Naive thymus-derived CD4-positive, alpha-beta T cell (primary cell): ENCODE results near the gene CNKSR1. TPM values are rescaled to one million over a fixed set of nuclear protein-coding genes. Genes with fewer than 3 reads are reported as not detected.
A peak's percentile ranks its signal among the peaks of the same experiment; 100 is the strongest.

Source experiments
- ATAC-seq: fragments of 150-1000 bp; cut with Tn5 transposase; 2 replicates; pipeline ENCODE4 v1.10.0; 2021; ENCODE audit warnings: mild to moderate bottlenecking, moderate library complexity
- CTCF ChIA-PET: fragments of 350-600 bp; sonication (Branson Sonifier 250); formaldehyde crosslinking; loops from one replicate; lab custom pipeline; 2021; ENCODE audit warnings: antibody characterized with exemption; lab: Charles Lee
- POLR2A ChIA-PET: fragments of 350-600 bp; sonication (Branson Sonifier 250); formaldehyde crosslinking; loops from one replicate; lab custom pipeline; 2021; ENCODE audit warnings: antibody characterized with exemption, inconsistent platforms; lab: Charles Lee
- DNase-seq, 9 donors: peaks; one replicate each; pipeline versions ENCODE4 v3.0.0 to v3.0.0-alpha.2; 2020 to 2022; ENCODE audit warnings: mixed read lengths in 1 of 9
- H3K27ac ChIP-seq: one replicate; pipeline ENCODE4 v1.7.0; 2013; ENCODE audit warnings: mild to moderate bottlenecking, low read depth, low read length, moderate library complexity
- H3K27me3 ChIP-seq, 2 donors: one replicate each; pipeline ENCODE4 v1.7.0; 2013; ENCODE audit warnings: low read length in 2 of 2, mild to moderate bottlenecking in 2 of 2, moderate library complexity in 2 of 2; ENCODE audit not compliant: control insufficient read depth in 2 of 2, insufficient read depth in 2 of 2
- H3K36me3 ChIP-seq, 3 experiments: 1 replicate in 2 of 3; 2 replicates in 1 of 3; pipeline ENCODE4 v1.7.0; 2013; ENCODE audit warnings: low read length in 3 of 3, mild to moderate bottlenecking in 3 of 3, moderate library complexity in 1 of 3; ENCODE audit not compliant: insufficient read depth in 3 of 3, control insufficient read depth in 2 of 3
- H3K4me1 ChIP-seq, 2 donors: one replicate each; pipeline ENCODE4 v1.7.0; 2013; ENCODE audit warnings: low read length in 2 of 2, mild to moderate bottlenecking in 2 of 2, moderate library complexity in 1 of 2; ENCODE audit not compliant: control insufficient read depth in 2 of 2, insufficient read depth in 2 of 2
- H3K4me3 ChIP-seq: 2 replicates; pipeline ENCODE4 v1.7.0; 2013; ENCODE audit warnings: mild to moderate bottlenecking, low read length
- H3K9me3 ChIP-seq, 3 experiments: 1 replicate in 2 of 3; 2 replicates in 1 of 3; pipeline ENCODE4 v1.7.0; 2013; ENCODE audit warnings: low read length in 3 of 3; ENCODE audit not compliant: control insufficient read depth in 2 of 3
- H3K27ac Mint-ChIP-seq, 9 donors: one replicate each; pipeline ENCODE4 v1.8.0; 2020 to 2022; ENCODE audit warnings: mixed read lengths in 9 of 9, mild to moderate bottlenecking in 8 of 9, moderate library complexity in 5 of 9, inconsistent platforms in 2 of 9
- H3K27me3 Mint-ChIP-seq, 5 donors: one replicate each; pipeline ENCODE4 v1.8.0; 2021 to 2022; ENCODE audit warnings: mixed read lengths in 5 of 5, mild to moderate bottlenecking in 1 of 5
- H3K36me3 Mint-ChIP-seq, 5 donors: one replicate each; pipeline ENCODE4 v1.8.0; 2020 to 2022; ENCODE audit warnings: mixed read lengths in 5 of 5, mild to moderate bottlenecking in 3 of 5, inconsistent platforms in 1 of 5
- H3K4me1 Mint-ChIP-seq, 7 donors: one replicate each; pipeline ENCODE4 v1.8.0; 2020 to 2022; ENCODE audit warnings: mixed read lengths in 7 of 7, mild to moderate bottlenecking in 3 of 7, inconsistent platforms in 1 of 7
- H3K4me3 Mint-ChIP-seq, 10 donors: one replicate each; pipeline ENCODE4 v1.8.0; 2020 to 2022; ENCODE audit warnings: mild to moderate bottlenecking in 10 of 10, mixed read lengths in 10 of 10, moderate library complexity in 6 of 10, inconsistent platforms in 2 of 10
- H3K9me3 Mint-ChIP-seq, 11 donors: one replicate each; pipeline ENCODE4 v1.8.0; 2020 to 2022; ENCODE audit warnings: mixed read lengths in 11 of 11, mild to moderate bottlenecking in 4 of 11, inconsistent platforms in 1 of 11, moderate library complexity in 1 of 11
- intact Hi-C, 2 donors: fragments of 100-400 bp; cut with micrococcal nuclease; formaldehyde crosslinking; loops; one replicate each; pipeline ENCODE4 v1.15.1; 2023
- polyA plus RNA-seq, 2 donors: library from polyadenylated mRNA; unstranded; fragments of 300-500 nt; fragmentation: Illumina TruSeq; gene quantifications; one replicate each; pipeline ENCODE4 v1.2.3, GENCODE V29; 2021
- total RNA-seq, 6 experiments: library from RNA in 5 of 6; stranded (reverse) in 5 of 6; gene quantifications; 1 replicate in 5 of 6; 2 replicates in 1 of 6; pipeline ENCODE4 v1.2.3 and lab custom pipeline; 2021 to 2026

The CNKSR1 gene
- total and polyA plus RNA-seq, 7 experiments from 2014 or later = 0.63 to 7.5 (median 4.5) TPM

GRCh38 chr1:26163684-26164035, 13.6 kb upstream of the CNKSR1 start:
- no peak overlapping the region for H3K27ac Mint-ChIP-seq
- no peak overlapping the region for H3K27ac ChIP-seq
- no peaks in the 10 kb centered on the region for H3K36me3 Mint-ChIP-seq
- peaks cover 0 to 33% (median 9%) of the 10 kb centered on the region in 7 donors for H3K4me1 Mint-ChIP-seq
- CTCF ChIA-PET = interaction anchor here (0.7 to 1.4 kb wide), 7 partner anchors 25 to 127 kb away, joined by 3 to 5 read pairs (median 4); no protein-coding TSS in a partner anchor
- H3K4me1 ChIP-seq = no peaks in the 10 kb centered on the region
- no peak for ATAC-seq
- H3K9me3 Mint-ChIP-seq = peaks cover 0 to 3% (median 0%) of the 10 kb centered on the region in 11 donors
- H3K27me3 Mint-ChIP-seq = peaks cover 6 to 58% (median 15%) of the 10 kb centered on the region in 5 donors
- H3K36me3 ChIP-seq = no peaks in the 10 kb centered on the region
- H3K4me3 ChIP-seq = peak overlapping the region; percentile 53
- H3K4me3 Mint-ChIP-seq = peak overlapping the region in 9 of 10 donors; percentile 32 to 74 (median 56)
- POLR2A ChIA-PET = interaction anchor here (1.1 kb wide), 1 partner anchor 127 kb away, joined by 3 read pairs; no protein-coding TSS in a partner anchor
- intact Hi-C loops = loop anchor here in 1 of 2 donors (1.0 to 2.0 kb wide), 2 partner anchors 19 to 58 kb away; no protein-coding TSS in a partner anchor
- H3K27me3 ChIP-seq = peaks cover 0 to 11% of the 10 kb centered on the region in 2 donors
- no peaks in the 10 kb centered on the region for H3K9me3 ChIP-seq
- DNase-seq = no peak

GRCh38 chr1:26164036-26164860, 13.0 kb upstream of the CNKSR1 start:
- Histone ChIP-seq H3K4me1 (peaks cover 0 to 1% of the 10 kb centered on the region in 2 donors), H3K27ac (no peak overlapping the region), H3K36me3 (no peaks in the 10 kb centered on the region), H3K4me3 (peak overlapping the region; percentile 53), H3K9me3 (no peaks in the 10 kb centered on the region), H3K27me3 (peaks cover 0 to 11% of the 10 kb centered on the region in 2 donors)
- Mint-ChIP-seq H3K36me3 (no peaks in the 10 kb centered on the region), H3K9me3 (peaks cover 0 to 3% (median 0%) of the 10 kb centered on the region in 11 donors), H3K4me3 (peak overlapping the region; percentile 2 to 77 (median 62)), H3K4me1 (peaks cover 0 to 35% (median 12%) of the 10 kb centered on the region in 7 donors), H3K27me3 (peaks cover 6 to 57% (median 15%) of the 10 kb centered on the region in 5 donors), H3K27ac (no peak overlapping the region)
- CTCF ChIA-PET = interaction anchor here (0.7 to 1.4 kb wide), 8 partner anchors 9 to 684 kb away, joined by 3 to 5 read pairs (median 3); no protein-coding TSS in a partner anchor
- DNase-seq (peak; percentile 30 to 75 (median 56)), ATAC-seq (peak; percentile 77)
- POLR2A ChIA-PET = interaction anchor here (1.1 kb wide), 1 partner anchor 128 kb away, joined by 3 read pairs; no protein-coding TSS in a partner anchor
- intact Hi-C loops = loop anchor here in 1 of 2 donors (1.0 to 2.0 kb wide), 2 partner anchors 19 to 59 kb away; no protein-coding TSS in a partner anchor

- Mint-ChIP-seq H3K36me3 (no peaks in the 10 kb centered on the region), H3K9me3 (peaks cover 0 to 3% (median 0%) of the 10 kb centered on the region in 11 donors), H3K4me1 (peaks cover 0 to 37% (median 14%) of the 10 kb centered on the region in 7 donors), H3K4me3 (peak overlapping the region; percentile 2 to 77 (median 62)), H3K27ac (no peak overlapping the region), H3K27me3 (peaks cover 6 to 50% (median 11%) of the 10 kb centered on the region in 5 donors)
- Histone ChIP-seq H3K4me3 (no peak overlapping the region), H3K27me3 (peaks cover 0 to 11% of the 10 kb centered on the region in 2 donors), H3K9me3 (no peaks in the 10 kb centered on the region), H3K36me3 (peaks cover 0 to 7% (median 0%) of the 10 kb centered on the region in 3 experiments), H3K27ac (no peak overlapping the region), H3K4me1 (peaks cover 0 to 5% of the 10 kb centered on the region in 2 donors)
- ChIA-PET CTCF (interaction anchor here (0.6 to 2.9 kb wide), 5 partner anchors 10 to 683 kb away, joined by 3 to 7 read pairs (median 3); no protein-coding TSS in a partner anchor), POLR2A (no interaction called here)
- ATAC-seq (no peak), DNase-seq (no peak)
- intact Hi-C loops = loop anchor here (1.0 to 5.0 kb wide), 4 partner anchors 20 to 227 kb away; no protein-coding TSS in a partner anchor
These were observed 12.1 kb upstream of the CNKSR1 start for GRCh38 chr1:26164861-26165842.

- Histone ChIP-seq H3K27ac (no peak overlapping the region), H3K36me3 (peaks cover 0 to 7% (median 0%) of the 10 kb centered on the region in 3 experiments), H3K4me1 (peaks cover 7 to 10% of the 10 kb centered on the region in 2 donors), H3K27me3 (peaks cover 0 to 4% of the 10 kb centered on the region in 2 donors), H3K9me3 (no peaks in the 10 kb centered on the region), H3K4me3 (no peak overlapping the region)
- peaks cover 0 to 3% (median 0%) of the 10 kb centered on the region in 11 donors for H3K9me3 Mint-ChIP-seq
- POLR2A ChIA-PET = no interaction called here
- no peak overlapping the region for H3K27ac Mint-ChIP-seq
- DNase-seq (no peak), ATAC-seq (no peak)
- H3K36me3 Mint-ChIP-seq = no peaks in the 10 kb centered on the region
- peaks cover 0 to 44% (median 24%) of the 10 kb centered on the region in 7 donors for H3K4me1 Mint-ChIP-seq
- peaks cover 6 to 41% (median 11%) of the 10 kb centered on the region in 5 donors for H3K27me3 Mint-ChIP-seq
- intact Hi-C loops = loop anchor here in 1 of 2 donors (5.0 kb wide), 1 partner anchor 226 kb away; no protein-coding TSS in a partner anchor
- peak overlapping the region in 3 of 10 donors; percentile 0 to 25 (median 10) for H3K4me3 Mint-ChIP-seq
- CTCF ChIA-PET = interaction anchor here (0.8 to 2.9 kb wide), 3 partner anchors 57 to 130 kb away, joined by 3 to 7 read pairs (median 4); partner anchors contain the start of gene CEP85
These were observed 10.5 kb upstream of the CNKSR1 start for GRCh38 chr1:26166719-26167281.

GRCh38 chr1:26168410-26169197, 8.7 kb upstream of the CNKSR1 start, which contains the start of gene C1orf232:
Gene C1orf232, minus strand, starts transcription at chr1:26168963. Its CDS starts 464 bp downstream, at chr1:26168499.
- H3K36me3 Mint-ChIP-seq = no peaks in the 10 kb centered on the region
- H3K27me3 ChIP-seq = peaks cover 0 to 4% of the 10 kb centered on the region in 2 donors
- intact Hi-C loops = loop anchor here (1.0 to 5.0 kb wide), 6 partner anchors 58 to 249 kb away; partner anchors contain the start of genes CEP85 (in 2 of the 2) and PDIK1L (in 1 of the 2)
- H3K27me3 Mint-ChIP-seq = peaks cover 0 to 30% (median 3%) of the 10 kb centered on the region in 5 donors
- H3K4me1 Mint-ChIP-seq = peaks cover 0 to 38% (median 18%) of the 10 kb centered on the region in 7 donors
- no peaks in the 10 kb centered on the region for H3K9me3 Mint-ChIP-seq
- H3K4me1 ChIP-seq = peaks cover 7 to 10% of the 10 kb centered on the region in 2 donors
- ChIA-PET CTCF (interaction anchor here (0.8 to 2.6 kb wide), 4 partner anchors 13 to 632 kb away, joined by 3 to 38 read pairs (median 5); partner anchors contain the start of gene CEP85), POLR2A (interaction anchor here (1.1 to 3.2 kb wide), 2 partner anchors 66 to 110 kb away, joined by 4 to 24 read pairs; partner anchors contain the start of gene CEP85)
- no peak for DNase-seq
- no peak for ATAC-seq
- peak within 1 kb of the TSS; percentile 48 to 91 (median 77) for H3K27ac Mint-ChIP-seq
- no peaks in the 10 kb centered on the region for H3K9me3 ChIP-seq
- peak within 1 kb of the TSS; percentile 83 to 90 (median 88) for H3K4me3 Mint-ChIP-seq
- H3K36me3 ChIP-seq = peaks cover 0 to 7% (median 0%) of the 10 kb centered on the region in 3 experiments
- H3K4me3 ChIP-seq = peak within 1 kb of the TSS; percentile 72
- H3K27ac ChIP-seq = peak within 1 kb of the TSS; percentile 86
